HG03039 (cell line): ENCODE measurements around the gene UFC1.

ENCODE experiments used
- ATAC-seq: cut with Tn5 transposase; IDR thresholded peaks from one replicate; pipeline ENCODE4 v1.9.1; 2021; ENCODE audit warnings: mild to moderate bottlenecking, moderate library complexity; ENCODE audit not compliant: unreplicated experiment

Gene UFC1

DNA sequence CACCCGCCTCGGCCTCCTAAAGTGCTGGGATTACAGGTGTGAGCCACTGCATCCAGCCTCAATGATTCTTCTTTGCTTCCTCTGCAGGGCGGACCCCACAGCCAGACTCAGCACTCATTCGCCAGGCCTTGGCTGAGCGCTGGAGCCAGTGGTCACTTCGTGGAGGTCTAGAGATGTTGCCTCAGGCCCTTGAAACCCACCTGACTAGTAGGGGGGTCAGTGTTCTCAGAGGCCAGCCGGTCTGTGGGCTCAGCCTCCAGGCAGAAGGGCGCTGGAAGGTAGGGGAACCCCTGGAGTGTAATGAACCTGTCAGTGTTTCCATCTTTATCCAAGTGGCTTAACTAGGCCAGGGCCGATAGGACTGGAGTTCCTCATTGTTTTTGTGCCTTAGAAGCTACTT is 15.1 kb downstream of the UFC1 start:
- ATAC-seq, result no peak

DNA sequence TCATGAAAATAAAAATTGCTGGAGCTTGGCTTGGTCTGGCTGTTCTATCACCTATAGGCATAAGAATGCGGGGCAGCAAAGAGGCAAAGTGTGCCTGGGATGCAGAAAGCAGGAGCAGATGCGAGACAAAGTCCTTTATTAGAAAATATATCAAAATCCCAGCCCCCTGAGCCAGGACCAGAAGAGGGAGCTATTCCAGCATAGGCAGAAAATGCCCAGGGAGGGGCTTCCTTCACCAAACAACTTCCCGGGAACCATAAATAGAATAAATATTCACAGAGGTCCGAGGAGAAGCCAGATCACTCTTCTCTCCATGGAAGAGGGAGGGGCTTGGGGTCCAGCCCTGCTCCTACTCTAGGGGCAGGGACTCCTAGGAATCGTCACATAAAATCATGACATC is 17.4 kb downstream of the UFC1 start:
- no peak for ATAC-seq

DNA sequence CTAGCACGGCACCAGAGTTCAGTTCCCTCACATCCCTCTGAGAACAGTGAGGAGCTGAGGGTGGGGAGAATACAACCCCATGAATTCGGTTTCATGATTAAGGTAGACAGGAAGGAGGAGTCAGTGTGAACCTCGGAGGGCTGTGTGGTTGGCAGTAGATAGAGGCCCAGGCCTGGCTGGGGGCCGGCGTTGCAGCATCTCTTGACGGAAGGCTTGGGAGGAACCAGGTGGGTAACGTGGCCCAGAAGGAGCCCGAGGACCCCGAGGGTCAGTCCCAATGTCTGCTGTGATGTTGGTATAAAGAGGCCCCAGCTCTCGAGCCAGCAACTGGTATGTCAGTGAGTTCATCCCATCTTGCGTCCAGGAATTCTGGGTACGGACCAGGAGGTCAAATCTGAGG is 17.9 kb downstream of the UFC1 start:
- ATAC-seq, result no peak

- no peak for ATAC-seq
Observed at GRCh38 chr1:161172349-161172748, 18.6 kb downstream of the UFC1 start.

- no peak for ATAC-seq
Observed at GRCh38 chr1:161172776-161173376, 19.1 kb downstream of the UFC1 start.

DNA sequence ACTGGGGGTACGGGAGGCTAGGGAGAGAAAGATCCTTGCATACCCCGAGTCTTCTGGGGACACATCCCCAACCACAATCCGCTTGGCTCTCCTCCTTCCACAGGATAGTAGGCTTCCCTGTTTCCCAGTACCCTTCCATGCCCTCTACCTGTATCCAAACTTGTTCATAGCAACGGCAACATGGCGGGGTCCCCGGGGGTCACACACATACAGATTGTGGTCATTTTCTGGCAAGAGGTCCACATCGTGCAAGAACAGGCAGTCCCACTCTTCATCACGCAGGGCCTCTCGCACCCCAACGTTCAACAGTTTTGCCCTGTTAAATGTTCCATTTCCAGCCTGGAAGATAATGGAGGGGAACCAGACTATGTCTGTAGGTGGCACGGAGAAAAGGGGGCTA is 19.9 kb downstream of the UFC1 start:
- ATAC-seq, result no peak

- no peak for ATAC-seq
Observed at GRCh38 chr1:161174911-161175310, 21.1 kb downstream of the UFC1 start.

DNA sequence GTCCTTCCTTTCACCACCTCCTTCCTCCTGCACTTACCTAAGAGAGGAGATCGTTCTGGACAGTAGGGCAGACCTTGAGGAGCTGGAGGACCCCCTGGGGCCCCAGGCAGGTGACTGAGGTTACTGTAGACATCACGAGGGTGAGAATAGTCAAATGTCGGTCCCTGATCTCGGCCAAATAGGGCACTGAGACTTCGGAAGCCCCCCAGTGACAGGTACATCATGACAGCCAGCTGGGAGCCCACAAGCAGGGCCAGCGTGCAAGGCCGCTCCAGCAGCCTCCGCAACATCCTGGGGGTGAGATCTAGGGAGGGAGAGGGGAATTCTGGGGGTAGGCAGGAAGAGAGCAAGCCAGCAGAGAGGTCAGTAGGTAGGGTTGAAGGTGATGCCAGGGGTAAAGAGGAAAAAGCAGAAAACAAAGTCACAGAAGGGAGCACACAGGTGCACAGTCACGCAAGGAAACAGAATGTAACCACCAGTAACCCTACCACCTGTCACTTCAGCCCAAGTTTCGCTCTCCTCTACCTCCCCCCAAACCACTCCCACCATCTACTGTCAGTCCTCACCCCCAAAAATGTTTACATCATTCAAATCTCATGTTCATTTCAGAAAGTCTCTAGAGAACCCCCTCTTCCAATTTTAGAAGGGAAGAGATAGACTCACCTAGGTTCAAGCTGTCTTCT is 22.1 kb downstream of the UFC1 start:
- no peak for ATAC-seq

GRCh38 chr1:161176468-161177111 is 22.8 kb downstream of the UFC1 start:
- no peak for ATAC-seq

- peak; percentile 80 for ATAC-seq
Observed at GRCh38 chr1:161177112-161177935, 23.5 kb downstream of the UFC1 start, which contains the start of gene B4GALT3. Gene B4GALT3 (minus strand): TSS chr1:161177507. CDS start chr1:161176060, 1,447 bp downstream.

GRCh38 chr1:161177936-161178244 is 24.1 kb downstream of the UFC1 start:
- ATAC-seq, result no peak

DNA sequence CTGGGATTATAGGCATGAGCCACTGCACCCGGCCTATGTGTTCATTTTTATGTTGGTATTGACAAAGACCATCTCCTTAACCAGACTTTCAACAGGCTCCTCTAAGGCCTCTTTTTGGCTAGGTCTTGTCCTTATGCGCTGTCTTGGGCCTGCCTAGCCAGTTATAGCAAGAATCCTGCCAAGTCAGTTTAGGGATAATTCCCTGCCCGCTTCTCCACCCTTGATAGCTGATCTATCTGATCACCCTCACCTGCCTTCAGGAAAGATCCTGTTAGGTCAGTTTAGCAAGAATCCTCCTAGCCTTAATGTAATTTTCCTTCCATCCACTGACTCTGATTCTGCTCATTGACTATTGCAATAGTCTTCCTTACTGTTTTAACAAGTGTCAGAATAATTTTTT is 25.9 kb downstream of the UFC1 start:
- no peak for ATAC-seq

- ATAC-seq, result no peak
Observed at GRCh38 chr1:161180639-161181038, 26.9 kb downstream of the UFC1 start.

DNA sequence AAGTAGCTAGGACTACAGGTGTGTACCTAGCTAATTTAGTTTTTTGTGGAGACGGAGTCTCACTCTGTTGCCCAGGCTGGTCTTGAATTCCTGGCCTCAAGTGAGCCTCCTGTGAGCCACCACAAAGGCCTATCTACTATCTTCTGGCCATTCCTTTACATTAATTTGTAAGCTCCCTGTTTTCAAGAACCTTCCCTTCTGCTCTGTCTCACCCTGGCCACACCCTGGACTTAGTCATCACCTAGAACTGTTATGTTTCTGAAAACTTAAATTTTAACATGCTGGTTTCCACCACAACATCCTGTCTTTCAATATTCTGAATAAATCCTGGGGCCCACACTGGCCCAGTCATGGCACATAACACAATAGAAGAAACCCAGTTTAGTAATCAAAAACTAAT is 28.4 kb downstream of the UFC1 start:
- no peak for ATAC-seq

DNA sequence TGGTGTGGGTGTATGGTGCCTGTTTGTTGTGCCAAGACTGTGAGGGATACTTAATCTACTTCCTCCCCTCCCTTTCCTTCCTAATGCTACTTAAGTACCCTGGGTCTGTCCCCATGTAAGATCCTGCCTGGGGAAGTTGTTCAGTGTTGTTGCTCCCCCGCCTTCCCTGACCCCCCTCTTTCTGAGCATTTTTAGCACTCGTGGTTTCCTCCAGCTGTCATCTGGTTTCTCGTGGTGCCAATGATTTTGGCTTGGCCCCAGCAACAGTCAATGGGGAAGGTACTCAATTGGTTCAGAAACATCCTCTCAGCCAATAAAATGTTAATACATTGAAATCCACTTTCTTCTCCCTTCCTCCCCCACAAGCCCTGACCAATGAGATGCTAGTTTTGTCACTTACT is 31.5 kb downstream of the UFC1 start:
- ATAC-seq, result peak; percentile 66

- ATAC-seq, result no peak
Observed at GRCh38 chr1:161185732-161186311, 32.0 kb downstream of the UFC1 start.

- ATAC-seq, result no peak
Observed at GRCh38 chr1:161187311-161187710, 33.5 kb downstream of the UFC1 start.

DNA sequence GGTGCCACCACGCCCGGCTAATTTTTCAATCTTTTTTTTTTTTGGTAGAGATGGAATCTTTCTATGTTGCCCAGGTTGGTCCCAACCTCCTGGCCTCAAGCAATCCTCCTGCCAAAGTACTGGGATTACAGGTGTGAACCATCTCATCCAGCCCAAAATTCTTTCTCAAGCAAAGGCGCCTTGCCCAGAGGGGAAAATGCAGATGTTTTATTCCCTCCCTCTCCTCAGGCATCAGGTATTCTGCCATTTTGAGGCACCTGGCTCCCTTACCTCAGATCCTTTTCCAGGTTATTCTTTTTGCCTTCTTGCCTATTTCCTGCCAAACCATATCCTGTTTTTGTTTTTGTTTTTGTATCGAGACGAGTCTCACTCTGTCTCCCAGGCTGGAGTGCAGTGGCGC is 34.6 kb downstream of the UFC1 start:
- ATAC-seq, result no peak

GRCh38 chr1:161189036-161189435 is 35.3 kb downstream of the UFC1 start:
- ATAC-seq, result no peak

- no peak for ATAC-seq
Observed at GRCh38 chr1:161190962-161191521, 37.3 kb downstream of the UFC1 start.

GRCh38 chr1:161191971-161192370 is 38.2 kb downstream of the UFC1 start:
- no peak for ATAC-seq
